ENCODE results near the gene MKS1. TPM values are rescaled to one million over a fixed set of nuclear protein-coding genes. Genes with fewer than 3 reads are reported as not detected.

MKS1 gene
- total RNA-seq, 1 experiment from 2014 or later: 17.5 TPM

GRCh38 chr17:58189436-58190146, 29.5 kb downstream of the MKS1 start:
- H3K9ac ChIP-seq (ENCODE audit: low read length): no peak overlapping the region
- no peak overlapping the region for H3K4me2 ChIP-seq (ENCODE audit: low read depth, low read length, poor library complexity, severe bottlenecking)
- no peak overlapping the region for H3K27ac ChIP-seq (ENCODE audit: low read length)
- no peaks in the 10 kb centered on the region for H3K79me2 ChIP-seq (ENCODE audit: low read length)
- no peak overlapping the region for H3K4me3 ChIP-seq (ENCODE audit: low read length)
- H3K4me1 ChIP-seq (ENCODE audit: low read length): no peaks in the 10 kb centered on the region
- no peaks in the 10 kb centered on the region for H4K20me1 ChIP-seq (ENCODE audit: insufficient read depth, low read depth, low read length)
- H3K36me3 ChIP-seq (ENCODE audit: insufficient read depth, low read length): no peaks in the 10 kb centered on the region
- H3K27me3 ChIP-seq (ENCODE audit: low read length): no peaks in the 10 kb centered on the region
- no peaks in the 10 kb centered on the region for H3K9me2 ChIP-seq (replicated peaks; ENCODE audit: insufficient read depth, low read length)
- H3K9me3 ChIP-seq (ENCODE audit: low read length): no peaks in the 10 kb centered on the region
- DNase-seq: no peak
- no peak overlapping the region for H2AFZ ChIP-seq (ENCODE audit: low read length)

- Histone ChIP-seq H3K9me3 (ENCODE audit: low read length) (no peaks in the 10 kb centered on the region), H3K9ac (ENCODE audit: low read length) (no peak overlapping the region), H3K27me3 (ENCODE audit: low read length) (no peaks in the 10 kb centered on the region), H4K20me1 (ENCODE audit: insufficient read depth, low read depth, low read length) (no peaks in the 10 kb centered on the region), H3K4me2 (ENCODE audit: low read depth, low read length, poor library complexity, severe bottlenecking) (no peak overlapping the region), H2AFZ (ENCODE audit: low read length) (no peak overlapping the region), H3K27ac (ENCODE audit: low read length) (no peak overlapping the region), H3K9me2 (replicated peaks; ENCODE audit: insufficient read depth, low read length) (no peaks in the 10 kb centered on the region), H3K4me3 (ENCODE audit: low read length) (no peak overlapping the region), H3K36me3 (ENCODE audit: insufficient read depth, low read length) (no peaks in the 10 kb centered on the region), H3K79me2 (ENCODE audit: low read length) (no peaks in the 10 kb centered on the region), H3K4me1 (ENCODE audit: low read length) (no peaks in the 10 kb centered on the region)
- no peak for DNase-seq
Observed at GRCh38 chr17:58187675-58188074, 31.4 kb downstream of the MKS1 start.

GRCh38 chr17:58187063-58187462, 32.0 kb downstream of the MKS1 start:
- Histone ChIP-seq H2AFZ (ENCODE audit: low read length) (no peak overlapping the region), H4K20me1 (ENCODE audit: insufficient read depth, low read depth, low read length) (no peaks in the 10 kb centered on the region), H3K9me2 (replicated peaks; ENCODE audit: insufficient read depth, low read length) (no peaks in the 10 kb centered on the region), H3K9me3 (ENCODE audit: low read length) (no peaks in the 10 kb centered on the region), H3K9ac (ENCODE audit: low read length) (no peak overlapping the region), H3K4me3 (ENCODE audit: low read length) (no peak overlapping the region), H3K27ac (ENCODE audit: low read length) (no peak overlapping the region), H3K79me2 (ENCODE audit: low read length) (no peaks in the 10 kb centered on the region), H3K4me2 (ENCODE audit: low read depth, low read length, poor library complexity, severe bottlenecking) (no peak overlapping the region), H3K4me1 (ENCODE audit: low read length) (no peaks in the 10 kb centered on the region), H3K27me3 (ENCODE audit: low read length) (no peaks in the 10 kb centered on the region), H3K36me3 (ENCODE audit: insufficient read depth, low read length) (no peaks in the 10 kb centered on the region)
- no peak for DNase-seq

GRCh38 chr17:58186591-58186990, 32.5 kb downstream of the MKS1 start:
- Histone ChIP-seq H3K36me3 (ENCODE audit: insufficient read depth, low read length) (no peaks in the 10 kb centered on the region), H3K27me3 (ENCODE audit: low read length) (no peaks in the 10 kb centered on the region), H3K9me3 (ENCODE audit: low read length) (no peaks in the 10 kb centered on the region), H3K9me2 (replicated peaks; ENCODE audit: insufficient read depth, low read length) (no peaks in the 10 kb centered on the region), H3K9ac (ENCODE audit: low read length) (no peak overlapping the region), H3K79me2 (ENCODE audit: low read length) (no peaks in the 10 kb centered on the region), H3K4me1 (ENCODE audit: low read length) (no peaks in the 10 kb centered on the region), H2AFZ (ENCODE audit: low read length) (no peak overlapping the region), H3K4me3 (ENCODE audit: low read length) (no peak overlapping the region), H3K4me2 (ENCODE audit: low read depth, low read length, poor library complexity, severe bottlenecking) (no peak overlapping the region), H3K27ac (ENCODE audit: low read length) (no peak overlapping the region), H4K20me1 (ENCODE audit: insufficient read depth, low read depth, low read length) (no peaks in the 10 kb centered on the region)
- DNase-seq: no peak

- DNase-seq: no peak
- no peaks in the 10 kb centered on the region for H3K9me2 ChIP-seq (replicated peaks; ENCODE audit: insufficient read depth, low read length)
- no peaks in the 10 kb centered on the region for H3K27me3 ChIP-seq (ENCODE audit: low read length)
- H3K79me2 ChIP-seq (ENCODE audit: low read length): no peaks in the 10 kb centered on the region
- no peak overlapping the region for H2AFZ ChIP-seq (ENCODE audit: low read length)
- peaks cover 7% of the 10 kb centered on the region for H3K4me1 ChIP-seq (ENCODE audit: low read length)
- H3K4me3 ChIP-seq (ENCODE audit: low read length): no peak overlapping the region
- H3K9ac ChIP-seq (ENCODE audit: low read length): no peak overlapping the region
- no peaks in the 10 kb centered on the region for H3K9me3 ChIP-seq (ENCODE audit: low read length)
- H3K27ac ChIP-seq (ENCODE audit: low read length): no peak overlapping the region
- no peaks in the 10 kb centered on the region for H4K20me1 ChIP-seq (ENCODE audit: insufficient read depth, low read depth, low read length)
- H3K36me3 ChIP-seq (ENCODE audit: insufficient read depth, low read length): no peaks in the 10 kb centered on the region
- no peak overlapping the region for H3K4me2 ChIP-seq (ENCODE audit: low read depth, low read length, poor library complexity, severe bottlenecking)
Observed at GRCh38 chr17:58184986-58185761, 33.9 kb downstream of the MKS1 start.

GRCh38 chr17:58184308-58184985, 34.6 kb downstream of the MKS1 start:
- peaks cover 7% of the 10 kb centered on the region for H3K4me1 ChIP-seq (ENCODE audit: low read length)
- no peaks in the 10 kb centered on the region for H3K27me3 ChIP-seq (ENCODE audit: low read length)
- no peak overlapping the region for H3K4me2 ChIP-seq (ENCODE audit: low read depth, low read length, poor library complexity, severe bottlenecking)
- no peak overlapping the region for H3K27ac ChIP-seq (ENCODE audit: low read length)
- no peak overlapping the region for H3K9ac ChIP-seq (ENCODE audit: low read length)
- H3K36me3 ChIP-seq (ENCODE audit: insufficient read depth, low read length): no peaks in the 10 kb centered on the region
- no peak overlapping the region for H2AFZ ChIP-seq (ENCODE audit: low read length)
- no peak for DNase-seq
- no peaks in the 10 kb centered on the region for H3K9me2 ChIP-seq (replicated peaks; ENCODE audit: insufficient read depth, low read length)
- no peak overlapping the region for H3K4me3 ChIP-seq (ENCODE audit: low read length)
- H3K9me3 ChIP-seq (ENCODE audit: low read length): no peaks in the 10 kb centered on the region
- no peaks in the 10 kb centered on the region for H3K79me2 ChIP-seq (ENCODE audit: low read length)
- no peaks in the 10 kb centered on the region for H4K20me1 ChIP-seq (ENCODE audit: insufficient read depth, low read depth, low read length)

- Histone ChIP-seq H2AFZ (ENCODE audit: low read length) (no peak overlapping the region), H3K4me1 (ENCODE audit: low read length) (peaks cover 7% of the 10 kb centered on the region), H3K27me3 (ENCODE audit: low read length) (no peaks in the 10 kb centered on the region), H3K4me2 (ENCODE audit: low read depth, low read length, poor library complexity, severe bottlenecking) (no peak overlapping the region), H4K20me1 (ENCODE audit: insufficient read depth, low read depth, low read length) (no peaks in the 10 kb centered on the region), H3K27ac (ENCODE audit: low read length) (no peak overlapping the region), H3K9ac (ENCODE audit: low read length) (no peak overlapping the region), H3K4me3 (ENCODE audit: low read length) (no peak overlapping the region), H3K36me3 (ENCODE audit: insufficient read depth, low read length) (no peaks in the 10 kb centered on the region), H3K9me2 (replicated peaks; ENCODE audit: insufficient read depth, low read length) (no peaks in the 10 kb centered on the region), H3K79me2 (ENCODE audit: low read length) (no peaks in the 10 kb centered on the region), H3K9me3 (ENCODE audit: low read length) (no peaks in the 10 kb centered on the region)
- no peak for DNase-seq
Observed at GRCh38 chr17:58183514-58183913, 35.5 kb downstream of the MKS1 start.

- Histone ChIP-seq H3K36me3 (ENCODE audit: insufficient read depth, low read length) (no peaks in the 10 kb centered on the region), H2AFZ (ENCODE audit: low read length) (no peak overlapping the region), H4K20me1 (ENCODE audit: insufficient read depth, low read depth, low read length) (no peaks in the 10 kb centered on the region), H3K27ac (ENCODE audit: low read length) (no peak overlapping the region), H3K9me3 (ENCODE audit: low read length) (no peaks in the 10 kb centered on the region), H3K9me2 (replicated peaks; ENCODE audit: insufficient read depth, low read length) (no peaks in the 10 kb centered on the region), H3K4me1 (ENCODE audit: low read length) (peaks cover 7% of the 10 kb centered on the region), H3K4me2 (ENCODE audit: low read depth, low read length, poor library complexity, severe bottlenecking) (no peak overlapping the region), H3K4me3 (ENCODE audit: low read length) (no peak overlapping the region), H3K27me3 (ENCODE audit: low read length) (no peaks in the 10 kb centered on the region), H3K9ac (ENCODE audit: low read length) (no peak overlapping the region), H3K79me2 (ENCODE audit: low read length) (no peaks in the 10 kb centered on the region)
- DNase-seq: no peak
Observed at GRCh38 chr17:58181796-58182195, 37.3 kb downstream of the MKS1 start.

Data from Karpas-422 (cell line).